Panc1 (cell line): Measurements from ENCODE around the gene WBP2. TPM values are rescaled to one million over a fixed set of nuclear protein-coding genes. Genes with fewer than 3 reads are reported as not detected.

Experiments
- ATAC-seq: fragments of 200-7000 bp; cut with Tn5 transposase; 2 replicates; pipeline ENCODE4 v1.9.1; 2020; ENCODE audit warnings: mild to moderate bottlenecking, moderate library complexity
- BruUV-seq: library from RNA; stranded (reverse); fragments of 400-500 nt; replicated peaks from 2 replicates; lab custom pipeline; 2021; lab: Mats Ljungman, UMichigan
- CTCF ChIA-PET: fragments of 300-600 bp; sonication (Branson Sonifier 250); formaldehyde crosslinking; loops from one replicate; lab custom pipeline; 2022; ENCODE audit warnings: antibody characterized with exemption; lab: Charles Lee
- POLR2A ChIA-PET: fragments of 300-600 bp; sonication (Branson Sonifier 250); formaldehyde crosslinking; loops from one replicate; lab custom pipeline; 2022; ENCODE audit warnings: antibody characterized with exemption; lab: Charles Lee
- DNase-seq: peaks from one replicate; pipeline ENCODE4 v3.0.0-alpha.2; 2010; ENCODE audit warnings: low read depth, low spot score
- H3K27ac ChIP-seq: 2 replicates; pipeline ENCODE4 v1.5.1; 2011; ENCODE audit warnings: mild to moderate bottlenecking, low read length, inconsistent platforms
- H3K27me3 ChIP-seq: fragments of 200-500 bp; sonication (Bioruptor generic); 2 replicates; pipeline ENCODE4 v1.6.0; 2014; ENCODE audit warnings: low read length, inconsistent platforms; ENCODE audit not compliant: control insufficient read depth, insufficient read depth
- H3K36me3 ChIP-seq: fragments of 200-500 bp; sonication (Bioruptor generic); 2 replicates; pipeline ENCODE4 v1.5.1; 2014; ENCODE audit warnings: inconsistent platforms, mild to moderate bottlenecking, low read length, moderate library complexity; ENCODE audit not compliant: control insufficient read depth, insufficient read depth
- H3K4me1 ChIP-seq: 2 replicates; pipeline ENCODE4 v1.5.1; 2011; ENCODE audit warnings: inconsistent platforms, mild to moderate bottlenecking, low read length, moderate library complexity; ENCODE audit not compliant: control insufficient read depth, insufficient read depth
- H3K4me3 ChIP-seq, 2 experiments: 2 replicates each; pipeline ENCODE4 v1.5.1; 2011 to 2012; ENCODE audit warnings: low read depth in 2 of 2, low read length in 2 of 2, mild to moderate bottlenecking in 2 of 2, inconsistent platforms in 1 of 2, moderate library complexity in 1 of 2
- H3K9me3 ChIP-seq: fragments of 200-500 bp; sonication (Bioruptor generic); 2 replicates; pipeline ENCODE4 v1.5.1; 2014; ENCODE audit warnings: low read depth, mild to moderate bottlenecking, inconsistent platforms, low read length, moderate library complexity; ENCODE audit not compliant: control insufficient read depth, insufficient read depth
- CTCF ChIP-seq: fragments of 450-650 bp; IDR thresholded peaks from 2 replicates; pipeline ENCODE4 v1.5.1; 2017; ENCODE audit warnings: mild to moderate bottlenecking
- POLR2AphosphoS5 ChIP-seq: IDR thresholded peaks from 2 replicates; pipeline ENCODE4 v1.6.1; 2012; ENCODE audit warnings: mild to moderate bottlenecking, low read depth, low read length, moderate library complexity
- REST ChIP-seq, 2 experiments: IDR thresholded peaks; 2 replicates each; pipeline ENCODE4 v1.6.1; 2011 to 2012; ENCODE audit warnings: low read depth in 2 of 2, control low read depth in 1 of 2, low read length in 1 of 2, mild to moderate bottlenecking in 1 of 2, moderate library complexity in 1 of 2; ENCODE audit not compliant: insufficient read depth in 1 of 2
- SIN3A ChIP-seq: IDR thresholded peaks from 2 replicates; pipeline ENCODE4 v1.6.1; 2012; ENCODE audit warnings: low read depth, mild to moderate bottlenecking, low read length, moderate library complexity, borderline replicate concordance; ENCODE audit not compliant: insufficient read depth
- TCF7L2 ChIP-seq: IDR thresholded peaks from 2 replicates; pipeline ENCODE4 v1.6.1; 2011; ENCODE audit warnings: mild to moderate bottlenecking, low read depth, low read length, inconsistent platforms
- in situ Hi-C: cut with HindIII; loops from 2 replicates; pipeline ENCODE4 v1.10.0; 2016; ENCODE audit warnings: low sequenced_read_pairs, low pct_unique_long_range_greater_than_20kb
- intact Hi-C: fragments of 100-400 bp; cut with micrococcal nuclease; formaldehyde crosslinking; loops from one replicate; pipeline ENCODE4 v1.10.0; 2022; ENCODE audit not compliant: unreplicated experiment
- total RNA-seq: library from RNA; stranded (reverse); gene quantifications from one replicate; pipeline ENCODE4 v1.2.1, GENCODE V29; 2021; ENCODE audit not compliant: unreplicated experiment

WBP2 gene
- total RNA-seq, 1 experiment from 2014 or later = 163 TPM

DNA sequence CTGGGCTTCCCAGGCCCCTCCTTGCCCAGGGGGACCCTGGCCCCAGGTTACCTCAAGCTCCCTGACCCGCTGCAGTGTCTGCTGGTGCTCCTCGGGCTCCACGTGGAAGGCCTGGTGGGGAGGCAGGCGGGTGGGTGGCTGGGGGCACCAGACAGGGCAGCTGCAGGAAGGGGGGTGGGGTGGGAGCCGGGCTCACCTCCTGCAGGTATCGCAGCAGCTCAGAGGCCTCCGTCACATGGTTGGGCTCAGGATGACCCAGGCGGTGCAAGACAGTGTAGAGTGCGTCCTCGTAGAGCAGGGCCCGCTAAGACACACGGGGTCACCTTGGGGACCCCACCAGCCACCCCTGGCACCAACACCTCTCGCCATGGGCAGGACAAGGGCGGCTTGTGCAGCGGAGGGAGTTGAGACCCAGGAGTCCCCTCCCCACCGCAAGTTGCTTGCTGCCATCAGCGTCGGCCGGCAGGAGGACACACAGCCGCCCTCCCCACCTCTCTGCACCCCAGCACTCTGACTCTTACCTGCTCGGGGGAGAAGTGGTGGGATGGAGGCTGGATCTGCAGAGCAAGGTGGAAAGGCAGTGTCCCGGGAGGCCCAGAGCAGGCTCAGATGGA, 12.1 kb downstream of the WBP2 start:
- in situ Hi-C loops (no loop called here), intact Hi-C loops (no loop called here)
- Histone ChIP-seq H3K4me3 (no peak overlapping the region), H3K4me1 (peaks cover 35% of the 10 kb centered on the region), H3K27ac (no peak overlapping the region), H3K9me3 (no peaks in the 10 kb centered on the region), H3K36me3 (no peaks in the 10 kb centered on the region; the same call in 1 of the 2 replicates), H3K27me3 (no peaks in the 10 kb centered on the region)
- POLR2A ChIA-PET = no interaction called here
- BruUV-seq = no TSS peak
- no peak for TF ChIP-seq POLR2AphosphoS5
- no peak for TF ChIP-seq SIN3A
- no peak for TF ChIP-seq TCF7L2
- no peak for TF ChIP-seq CTCF
- no peak for TF ChIP-seq REST (IDR thresholded peaks at IDR 0.05; ENCODE audit: insufficient read depth in 1 of 2, low read depth in 2 of 2, low read length in 1 of 2)
- CTCF ChIA-PET = interaction anchor here (0.6 kb wide), 1 partner anchor 29 kb away, joined by 3 read pairs; no protein-coding TSS in a partner anchor
- ATAC-seq = no peak
- no peak for DNase-seq

- no peaks in the 10 kb centered on the region for H3K9me3 ChIP-seq
- no TSS peak for BruUV-seq
- POLR2A ChIA-PET = no interaction called here
Observed at GRCh38 chr17:75842411-75842810, 12.7 kb downstream of the WBP2 start.

More at GRCh38 chr17:75842411-75842810, 12.7 kb downstream of the WBP2 start:
- intact Hi-C loops (no loop called here), in situ Hi-C loops (no loop called here)
- Histone ChIP-seq H3K27me3 (no peaks in the 10 kb centered on the region), H3K27ac (no peak overlapping the region), H3K36me3 (no peaks in the 10 kb centered on the region), H3K4me1 (peaks cover 32% of the 10 kb centered on the region), H3K4me3 (no peak overlapping the region)
- CTCF ChIA-PET = no interaction called here
- DNase-seq (no peak), ATAC-seq (no peak)
- no peak for TF ChIP-seq CTCF
- no peak for TF ChIP-seq TCF7L2
- no peak for TF ChIP-seq SIN3A
- TF ChIP-seq REST (IDR thresholded peaks at IDR 0.05; ENCODE audit: insufficient read depth in 1 of 2, low read depth in 2 of 2, low read length in 1 of 2) = no peak
- TF ChIP-seq POLR2AphosphoS5 = no peak
